CD14-positive monocyte (primary cell): Measurements from ENCODE around the gene LSM4. TPM values are rescaled to one million over a fixed set of nuclear protein-coding genes. Genes with fewer than 3 reads are reported as not detected.
"Not testable (repeated sequence)": the region's sequence is repeated elsewhere in the genome, so short reads cannot be mapped to it uniquely, and the experiment has no call there.

Source experiments
- DNase-seq, 3 donors: peaks; one replicate each; pipeline ENCODE4 v3.0.0-alpha.2; 2011 to 2022
- H2AFZ ChIP-seq: 2 replicates; pipeline ENCODE4 v1.6.0; 2012; ENCODE audit warnings: mild to moderate bottlenecking, low read depth, low read length, inconsistent platforms; ENCODE audit not compliant: insufficient read depth, poor library complexity, severe bottlenecking
- H3K27ac ChIP-seq, 2 donors: 1 replicate in 1 of 2; 2 replicates in 1 of 2; pipeline ENCODE4 v1.5.1; 2012 to 2013; ENCODE audit warnings: low read length in 2 of 2, control low read depth in 1 of 2, inconsistent platforms in 1 of 2, low read depth in 1 of 2, mild to moderate bottlenecking in 1 of 2
- H3K27me3 ChIP-seq, 2 donors: one replicate each; pipeline versions ENCODE4 v1.6.0 to v1.6.1; 2011 to 2013; ENCODE audit warnings: low read length in 2 of 2; ENCODE audit not compliant: control insufficient read depth in 2 of 2, insufficient read depth in 2 of 2
- H3K36me3 ChIP-seq, 2 donors: replicated peaks in 1 of 2; 1 replicate in 1 of 2; 2 replicates in 1 of 2; pipeline versions ENCODE4 v1.5.1 to v1.6.1; 2012 to 2013; ENCODE audit warnings: low read length in 2 of 2, control low read depth in 1 of 2, inconsistent platforms in 1 of 2, mild to moderate bottlenecking in 1 of 2; ENCODE audit not compliant: insufficient read depth in 2 of 2, control insufficient read depth in 1 of 2
- H3K4me1 ChIP-seq, 2 donors: 1 replicate in 1 of 2; 2 replicates in 1 of 2; pipeline versions ENCODE4 v1.5.1 to v1.6.1; 2012 to 2013; ENCODE audit warnings: low read length in 2 of 2, control low read depth in 1 of 2, inconsistent platforms in 1 of 2, mild to moderate bottlenecking in 1 of 2, moderate library complexity in 1 of 2; ENCODE audit not compliant: insufficient read depth in 2 of 2, control insufficient read depth in 1 of 2
- H3K4me2 ChIP-seq: replicated peaks from 2 replicates; pipeline ENCODE3; 2012; ENCODE audit warnings: low read length, moderate library complexity, mild to moderate bottlenecking; ENCODE audit not compliant: poor library complexity, severe bottlenecking; ENCODE audit errors: extremely low read depth
- H3K4me3 ChIP-seq, 3 experiments: fragments of 200-600 bp in 1 of 3; sonication (generic) in 1 of 3; replicated peaks in 1 of 3; 1 replicate in 2 of 3; 2 replicates in 1 of 3; pipeline ENCODE4 v1.5.1; 2011 to 2013; ENCODE audit warnings: low read length in 3 of 3, mild to moderate bottlenecking in 3 of 3, control low read depth in 2 of 3, low read depth in 2 of 3, inconsistent platforms in 1 of 3, moderate library complexity in 1 of 3
- H3K79me2 ChIP-seq: 2 replicates; pipeline ENCODE4 v1.6.0; 2012; ENCODE audit warnings: mild to moderate bottlenecking, control low read depth, inconsistent platforms, low read length, moderate library complexity; ENCODE audit not compliant: insufficient read depth
- H3K9ac ChIP-seq: 2 replicates; pipeline ENCODE4 v1.6.0; 2017; ENCODE audit warnings: low read length, mild to moderate bottlenecking; ENCODE audit not compliant: insufficient read depth, poor library complexity, severe bottlenecking
- H3K9me3 ChIP-seq, 2 donors: replicated peaks in 1 of 2; 1 replicate in 1 of 2; 2 replicates in 1 of 2; pipeline versions ENCODE4 v1.5.1 to v1.6.1; 2012 to 2013; ENCODE audit warnings: low read length in 2 of 2, control low read depth in 1 of 2; ENCODE audit not compliant: control insufficient read depth in 1 of 2, insufficient read depth in 1 of 2
- H4K20me1 ChIP-seq: 2 replicates; pipeline ENCODE4 v1.6.0; 2012; ENCODE audit warnings: mild to moderate bottlenecking, low read length, control low read depth, moderate library complexity; ENCODE audit not compliant: insufficient read depth
- H3K27ac Mint-ChIP-seq, 7 donors: one replicate each; pipeline ENCODE4 v1.8.0; 2020; ENCODE audit warnings: mild to moderate bottlenecking in 7 of 7, mixed read lengths in 7 of 7, moderate library complexity in 6 of 7, inconsistent platforms in 2 of 7
- H3K27me3 Mint-ChIP-seq, 3 donors: one replicate each; pipeline ENCODE4 v1.8.0; 2021 to 2022; ENCODE audit warnings: low read depth in 3 of 3, mild to moderate bottlenecking in 3 of 3, mixed read lengths in 3 of 3, moderate library complexity in 3 of 3, inconsistent platforms in 1 of 3
- H3K36me3 Mint-ChIP-seq, 2 donors: one replicate each; pipeline ENCODE4 v1.8.0; 2020; ENCODE audit warnings: mixed read lengths in 2 of 2, inconsistent platforms in 1 of 2, mild to moderate bottlenecking in 1 of 2
- H3K4me1 Mint-ChIP-seq: one replicate; pipeline ENCODE4 v1.8.0; 2020; ENCODE audit warnings: mild to moderate bottlenecking, mixed read lengths
- H3K4me3 Mint-ChIP-seq, 2 donors: one replicate each; pipeline ENCODE4 v1.8.0; 2020; ENCODE audit warnings: mild to moderate bottlenecking in 2 of 2, mixed read lengths in 2 of 2, moderate library complexity in 1 of 2
- H3K9me3 Mint-ChIP-seq, 7 donors: one replicate each; pipeline ENCODE4 v1.8.0; 2020 to 2022; ENCODE audit warnings: mixed read lengths in 7 of 7, mild to moderate bottlenecking in 6 of 7, moderate library complexity in 6 of 7, inconsistent platforms in 2 of 7
- WGBS: methylation state at CpG from one replicate; pipeline ENCODE4 v1.1.5; 2013; ENCODE audit warnings: missing lambda C conversion rate; ENCODE audit not compliant: insufficient coverage; 5-methylcytosine and 5-hydroxymethylcytosine counted together
- intact Hi-C, 2 donors: fragments of 100-400 bp; cut with micrococcal nuclease; formaldehyde crosslinking; loops; one replicate each; pipeline versions ENCODE4 v1.15.0 to v1.15.1; 2023
- polyA plus RNA-seq, 3 donors: library from polyadenylated mRNA; depleted of rRNA in 1 of 3; unstranded in 2 of 3; stranded (reverse) in 1 of 3; fragments of 300-500 nt in 2 of 3; fragments of >200 nt in 1 of 3; fragmentation: Illumina TruSeq in 2 of 3; gene quantifications; 1 replicate in 2 of 3; 2 replicates in 1 of 3; pipeline ENCODE4 v1.2.3, GENCODE V29; 2012 to 2021
- TF ChIP-seq, protein P1 (sequence below): fragments of 200-600 bp; IDR thresholded peaks from one replicate; pipeline ENCODE4 v1.8.0; 2022; ENCODE audit warnings: antibody characterized with exemption, mild to moderate bottlenecking

Gene LSM4
- polyA plus RNA-seq, 3 donors = 66.5 to 143 (median 97.0) TPM

DNA sequence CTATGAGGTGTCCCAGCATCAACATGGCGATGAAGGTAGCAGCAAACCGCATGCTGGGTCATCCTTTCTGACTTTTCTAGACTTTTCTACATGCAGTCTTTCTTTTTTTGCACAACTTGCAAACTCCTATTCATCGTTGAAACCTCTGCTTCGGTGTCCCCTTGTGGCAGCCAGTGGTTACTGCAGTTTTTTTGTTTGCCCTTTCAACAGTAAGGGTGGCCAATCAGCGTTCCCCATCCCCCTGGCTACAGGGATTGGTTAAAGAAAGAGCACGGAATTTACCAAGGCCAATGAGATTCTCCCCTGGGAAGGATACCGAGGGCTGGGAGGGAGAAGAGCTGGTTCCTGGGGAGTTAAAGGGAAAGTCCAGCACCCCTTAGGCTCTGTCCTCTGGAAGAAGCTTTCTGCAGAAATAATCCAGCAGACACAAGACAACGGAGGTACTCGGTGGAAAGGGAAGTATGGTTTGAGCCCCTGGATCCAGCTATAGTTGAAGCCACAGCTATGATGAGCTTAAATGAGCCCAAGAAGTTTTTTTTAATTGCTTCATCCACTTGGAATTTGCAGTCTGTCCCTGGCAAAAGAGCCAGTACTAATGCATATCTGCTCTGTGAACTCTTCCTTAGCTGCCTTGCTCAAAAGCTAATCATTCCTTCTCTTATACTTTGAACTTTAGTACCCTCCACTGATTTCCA lies 5.6 kb upstream of the LSM4 start:
- peak overlapping the region in 1 of 3 experiments; percentile 55 for H3K4me3 ChIP-seq
- peak overlapping the region; percentile 20 to 71 for H3K4me3 Mint-ChIP-seq

GRCh38 chr19:18326772-18327171 lies 3.9 kb upstream of the LSM4 start:
- Mint-ChIP-seq H3K4me3 (no peak overlapping the region), H3K27me3 (peaks cover 0 to 5% (median 2%) of the 10 kb centered on the region in 3 donors), H3K4me1 (peaks cover 26% of the 10 kb centered on the region), H3K36me3 (no peaks in the 10 kb centered on the region), H3K27ac (no peak overlapping the region), H3K9me3 (no peaks in the 10 kb centered on the region)
- intact Hi-C loops = no loop called here
- Histone ChIP-seq H4K20me1 (no peaks in the 10 kb centered on the region), H3K4me2 (no peak overlapping the region), H3K9ac (no peak overlapping the region), H3K27ac (no peak overlapping the region), H3K79me2 (peaks cover 12% of the 10 kb centered on the region), H3K9me3 (no peaks in the 10 kb centered on the region), H3K27me3 (no peaks in the 10 kb centered on the region), H3K4me1 (peaks cover 29 to 37% of the 10 kb centered on the region in 2 donors), H2AFZ (no peak overlapping the region), H3K36me3 (no peaks in the 10 kb centered on the region), H3K4me3 (no peak overlapping the region)
- TF ChIP-seq, protein P1, sequence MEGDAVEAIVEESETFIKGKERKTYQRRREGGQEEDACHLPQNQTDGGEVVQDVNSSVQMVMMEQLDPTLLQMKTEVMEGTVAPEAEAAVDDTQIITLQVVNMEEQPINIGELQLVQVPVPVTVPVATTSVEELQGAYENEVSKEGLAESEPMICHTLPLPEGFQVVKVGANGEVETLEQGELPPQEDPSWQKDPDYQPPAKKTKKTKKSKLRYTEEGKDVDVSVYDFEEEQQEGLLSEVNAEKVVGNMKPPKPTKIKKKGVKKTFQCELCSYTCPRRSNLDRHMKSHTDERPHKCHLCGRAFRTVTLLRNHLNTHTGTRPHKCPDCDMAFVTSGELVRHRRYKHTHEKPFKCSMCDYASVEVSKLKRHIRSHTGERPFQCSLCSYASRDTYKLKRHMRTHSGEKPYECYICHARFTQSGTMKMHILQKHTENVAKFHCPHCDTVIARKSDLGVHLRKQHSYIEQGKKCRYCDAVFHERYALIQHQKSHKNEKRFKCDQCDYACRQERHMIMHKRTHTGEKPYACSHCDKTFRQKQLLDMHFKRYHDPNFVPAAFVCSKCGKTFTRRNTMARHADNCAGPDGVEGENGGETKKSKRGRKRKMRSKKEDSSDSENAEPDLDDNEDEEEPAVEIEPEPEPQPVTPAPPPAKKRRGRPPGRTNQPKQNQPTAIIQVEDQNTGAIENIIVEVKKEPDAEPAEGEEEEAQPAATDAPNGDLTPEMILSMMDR = no peak
- 100% methylated on average over 1 of the region's 5 CpGs for WGBS
- DNase-seq = no peak

More for the DNA sequence above, 5.6 kb upstream of the LSM4 start:
- TF ChIP-seq, protein P1 = peak; percentile 87
- Histone ChIP-seq H3K4me2 (peak overlapping the region; percentile 56), H4K20me1 (no peaks in the 10 kb centered on the region), H3K9me3 (no peaks in the 10 kb centered on the region), H3K79me2 (no peaks in the 10 kb centered on the region), H2AFZ (peak overlapping the region; percentile 43), H3K27ac (peak overlapping the region in 1 of 2 donors; percentile 47), H3K27me3 (no peaks in the 10 kb centered on the region), H3K4me1 (peaks cover 17 to 22% of the 10 kb centered on the region in 2 donors), H3K9ac (no peak overlapping the region), H3K36me3 (no peaks in the 10 kb centered on the region)
- intact Hi-C loops = no loop called here
- peaks cover 14% of the 10 kb centered on the region for H3K4me1 Mint-ChIP-seq
- H3K27ac Mint-ChIP-seq = peak overlapping the region in 5 of 7 donors; percentile 53 to 83 (median 75)
- no peaks in the 10 kb centered on the region for H3K36me3 Mint-ChIP-seq
- 0% methylated on average over 2 of the region's 9 CpGs for WGBS
- H3K27me3 Mint-ChIP-seq = peaks cover 0 to 5% (median 2%) of the 10 kb centered on the region in 3 donors
- DNase-seq = peak; percentile 91 to 93 (median 93)
- peaks cover 0 to 2% (median 0%) of the 10 kb centered on the region in 7 donors for H3K9me3 Mint-ChIP-seq

GRCh38 chr19:18324373-18324731 lies 1.5 kb upstream of the LSM4 start:
- Histone ChIP-seq H3K4me1 (peaks cover 53 to 61% of the 10 kb centered on the region in 2 donors), H3K79me2 (peaks cover 36% of the 10 kb centered on the region)
- peaks cover 50% of the 10 kb centered on the region for H3K4me1 Mint-ChIP-seq
- H3K4me2 ChIP-seq, H3K27me3 ChIP-seq, H2AFZ ChIP-seq, H3K9ac ChIP-seq, H3K4me3 Mint-ChIP-seq, H3K9me3 Mint-ChIP-seq, H3K27ac ChIP-seq, H3K36me3 Mint-ChIP-seq, H3K4me3 ChIP-seq, H3K9me3 ChIP-seq, H3K27me3 Mint-ChIP-seq, H3K36me3 ChIP-seq, DNase-seq, H4K20me1 ChIP-seq: not testable (repeated sequence)
- H3K27ac Mint-ChIP-seq = peak overlapping the region in 2 of 7 donors; percentile 60 to 94
- intact Hi-C loops = loop anchor here in 1 of 2 donors (5.0 kb wide), 1 partner anchor 132 kb away; the partner anchor contains the start of gene MPV17L2
- WGBS = 71% methylated on average over 2 of the region's 6 CpGs
